RWPE1 (cell line): Measurements from ENCODE around the gene GUCA2B.

Source experiments
- CTCF ChIA-PET: fragments of 350-600 bp; sonication (Branson Sonifier 250); formaldehyde crosslinking; extraction: SDS; loops from one replicate; lab custom pipeline; 2021; lab: Yijun Ruan, JAX
- POLR2A ChIA-PET: fragments of 400-600 bp; formaldehyde crosslinking; extraction: SDS; loops from one replicate; lab custom pipeline; 2020; ENCODE audit warnings: antibody characterized with exemption; ENCODE audit not compliant: low non-redundant PET; lab: Yijun Ruan, JAX
- DNase-seq: peaks from one replicate; pipeline ENCODE4 v3.0.0; 2012; ENCODE audit warnings: low spot score
- H3K27ac ChIP-seq: fragments of 450-650 bp; 2 replicates; pipeline ENCODE4 v1.5.1; 2017
- TF ChIP-seq, protein P1 (sequence below): fragments of 450-650 bp; conservative IDR thresholded peaks from 2 replicates; pipeline ENCODE4 v1.5.1; 2017; ENCODE audit warnings: low read depth, mild to moderate bottlenecking

The GUCA2B gene

GRCh38 chr1:42144711-42145388 lies 8.4 kb upstream of the GUCA2B start:
- POLR2A ChIA-PET, result no interaction called here
- H3K27ac ChIP-seq, result no peak overlapping the region
- no peak for DNase-seq
- CTCF ChIA-PET, result interaction anchor here (0.6 kb wide), 2 partner anchors 193 to 422 kb away, joined by 3 to 5 read pairs; no protein-coding TSS in a partner anchor
- TF ChIP-seq, protein P1, sequence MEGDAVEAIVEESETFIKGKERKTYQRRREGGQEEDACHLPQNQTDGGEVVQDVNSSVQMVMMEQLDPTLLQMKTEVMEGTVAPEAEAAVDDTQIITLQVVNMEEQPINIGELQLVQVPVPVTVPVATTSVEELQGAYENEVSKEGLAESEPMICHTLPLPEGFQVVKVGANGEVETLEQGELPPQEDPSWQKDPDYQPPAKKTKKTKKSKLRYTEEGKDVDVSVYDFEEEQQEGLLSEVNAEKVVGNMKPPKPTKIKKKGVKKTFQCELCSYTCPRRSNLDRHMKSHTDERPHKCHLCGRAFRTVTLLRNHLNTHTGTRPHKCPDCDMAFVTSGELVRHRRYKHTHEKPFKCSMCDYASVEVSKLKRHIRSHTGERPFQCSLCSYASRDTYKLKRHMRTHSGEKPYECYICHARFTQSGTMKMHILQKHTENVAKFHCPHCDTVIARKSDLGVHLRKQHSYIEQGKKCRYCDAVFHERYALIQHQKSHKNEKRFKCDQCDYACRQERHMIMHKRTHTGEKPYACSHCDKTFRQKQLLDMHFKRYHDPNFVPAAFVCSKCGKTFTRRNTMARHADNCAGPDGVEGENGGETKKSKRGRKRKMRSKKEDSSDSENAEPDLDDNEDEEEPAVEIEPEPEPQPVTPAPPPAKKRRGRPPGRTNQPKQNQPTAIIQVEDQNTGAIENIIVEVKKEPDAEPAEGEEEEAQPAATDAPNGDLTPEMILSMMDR, result no peak

DNA sequence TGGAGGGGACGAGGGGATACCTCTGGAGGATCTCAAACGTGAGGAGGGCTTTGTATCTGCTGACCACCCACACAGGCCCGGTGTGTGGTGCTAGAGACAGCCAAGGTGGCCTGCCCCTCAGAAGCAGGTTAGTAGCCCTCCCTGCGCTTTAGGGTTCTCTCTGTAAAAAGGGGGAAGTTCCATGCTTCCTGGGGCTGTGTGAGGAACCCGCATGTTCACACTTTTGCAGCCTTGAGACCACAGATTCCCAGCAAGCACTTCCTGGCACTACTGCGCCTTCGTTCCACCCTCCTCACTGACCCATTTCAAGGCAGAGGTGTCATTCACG lies 7.9 kb upstream of the GUCA2B start:
- no peak for DNase-seq
- TF ChIP-seq, protein P1, result no peak
- POLR2A ChIA-PET, result no interaction called here
- CTCF ChIA-PET, result no interaction called here
- no peak overlapping the region for H3K27ac ChIP-seq

DNA sequence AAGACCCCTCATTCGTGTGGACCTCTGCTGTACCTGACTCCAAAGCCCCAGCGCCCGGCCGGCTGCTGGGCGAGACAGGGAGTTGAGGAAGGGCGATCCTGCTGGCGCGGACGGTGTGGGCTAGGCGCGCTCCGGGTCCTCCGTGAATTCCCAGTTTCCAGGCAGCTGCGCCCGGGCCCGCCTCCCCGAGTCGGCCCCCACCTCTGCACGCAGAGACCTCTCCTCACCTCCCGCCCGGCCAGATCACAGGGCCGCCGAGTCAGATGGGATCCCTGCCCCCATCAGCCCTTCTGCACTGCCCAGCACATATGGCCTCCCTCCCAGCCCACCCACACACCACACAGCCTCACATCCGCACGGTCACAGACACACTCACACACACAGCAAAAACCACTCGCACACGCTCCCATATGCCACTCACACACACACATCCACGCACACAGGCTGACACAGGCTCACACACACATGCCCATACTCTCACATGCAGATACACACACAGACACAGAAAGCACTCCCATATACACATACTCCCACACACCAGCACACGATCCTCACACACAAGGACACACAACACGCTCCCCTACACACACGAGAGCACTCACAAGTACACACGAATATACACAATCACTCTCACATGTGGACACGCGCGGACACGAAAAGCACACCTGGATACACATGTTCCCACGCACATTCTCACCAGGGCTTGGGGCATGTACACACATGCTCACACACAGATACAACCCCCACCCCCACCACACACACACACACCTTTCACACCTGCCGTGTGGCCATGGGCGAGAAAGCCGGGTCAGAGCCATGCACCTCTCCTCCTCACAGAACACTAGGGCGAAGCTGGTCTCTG lies 7.2 kb upstream of the GUCA2B start:
- CTCF ChIA-PET, result interaction anchor here (0.6 to 0.9 kb wide), 3 partner anchors 8 to 564 kb away, joined by 3 to 5 read pairs (median 3); no protein-coding TSS in a partner anchor

DNA sequence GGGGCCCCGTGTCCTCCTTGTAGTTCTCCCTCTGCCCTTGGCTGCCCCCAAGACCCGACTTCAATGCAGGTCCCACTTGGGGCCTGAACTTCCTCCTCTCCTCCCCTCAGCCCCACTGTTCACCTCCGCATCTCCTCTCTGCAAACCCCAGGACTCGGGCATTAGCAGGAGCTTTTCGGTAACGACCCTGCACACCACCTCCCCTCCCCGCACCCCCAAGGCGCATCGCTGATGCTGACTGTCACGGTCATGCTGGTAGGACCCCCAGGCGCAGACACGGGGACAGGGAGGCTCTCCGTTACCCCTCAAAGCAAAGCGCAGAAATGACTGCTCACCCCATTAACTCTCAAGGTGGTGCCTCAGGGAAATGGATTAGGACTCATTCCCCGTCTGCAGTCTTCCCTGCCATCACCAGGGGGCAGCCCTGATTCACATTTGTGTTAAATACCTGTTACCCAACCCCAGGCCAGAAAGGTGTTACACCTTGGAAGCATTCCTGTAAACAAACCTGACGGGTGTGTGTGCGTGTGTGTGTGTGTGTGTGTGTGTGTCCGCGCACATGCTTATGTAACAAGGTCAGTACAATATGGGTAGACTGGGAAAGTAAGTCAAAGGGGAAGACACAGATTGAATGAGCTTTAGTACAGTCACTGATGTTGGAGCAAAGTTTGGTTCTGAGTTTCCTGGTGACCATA lies 6.4 kb upstream of the GUCA2B start:
- TF ChIP-seq, protein P1, result peak; percentile 84
- DNase-seq, result peak; percentile 85
- POLR2A ChIA-PET, result interaction anchor here (0.6 kb wide), 1 partner anchor 588 kb away, joined by 7 read pairs; no protein-coding TSS in a partner anchor
- CTCF ChIA-PET, result interaction anchor here (0.6 to 1.1 kb wide), 7 partner anchors 9 to 563 kb away, joined by 3 to 5 read pairs (median 3); no protein-coding TSS in a partner anchor
- no peak overlapping the region for H3K27ac ChIP-seq

More for the DNA sequence above, 7.2 kb upstream of the GUCA2B start:
- no peak for DNase-seq
- TF ChIP-seq, protein P1, result no peak
- no peak overlapping the region for H3K27ac ChIP-seq
- POLR2A ChIA-PET, result interaction anchor here (0.6 kb wide), 1 partner anchor 589 kb away, joined by 7 read pairs; no protein-coding TSS in a partner anchor

GRCh38 chr1:42148166-42148565 lies 5.0 kb upstream of the GUCA2B start:
- ChIA-PET POLR2A (no interaction called here), CTCF (interaction anchor here (1.0 to 1.1 kb wide), 2 partner anchors 29 to 62 kb away, joined by 3 read pairs; no protein-coding TSS in a partner anchor)
- TF ChIP-seq, protein P1, result no peak
- no peak for DNase-seq
- H3K27ac ChIP-seq, result no peak overlapping the region

DNA sequence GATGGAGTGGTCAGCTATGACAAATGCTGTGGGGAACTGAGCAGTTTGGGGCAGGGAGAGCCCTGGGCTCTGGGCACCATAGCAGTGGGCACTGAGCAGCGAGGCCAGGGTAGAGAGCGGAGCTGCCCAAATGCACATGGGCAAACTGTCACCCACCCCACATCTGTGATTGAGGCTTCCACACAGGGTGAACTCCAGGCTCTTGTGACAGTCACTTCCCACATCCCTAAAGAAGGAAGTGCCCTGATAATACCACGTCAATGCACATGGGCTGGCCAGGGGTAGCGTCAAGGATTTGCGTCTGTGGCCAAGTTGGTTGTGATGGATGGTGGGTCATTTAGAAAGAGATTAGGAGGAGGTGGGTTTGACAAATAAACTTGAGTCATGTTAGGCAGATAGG lies 2.6 kb upstream of the GUCA2B start:
- TF ChIP-seq, protein P1, result no peak
- CTCF ChIA-PET, result no interaction called here
- POLR2A ChIA-PET, result no interaction called here
- DNase-seq, result no peak
- no peak overlapping the region for H3K27ac ChIP-seq
